Measurements from ENCODE around the gene CCDC112. TPM values are rescaled to one million over a fixed set of nuclear protein-coding genes. Genes with fewer than 3 reads are reported as not detected.

Gene CCDC112
- total RNA-seq, 1 donor from 2014 or later = 7.8 TPM

- peaks cover 5% of the 10 kb centered on the region for H3K9me3 Mint-ChIP-seq (ENCODE audit: unreplicated experiment)
- H3K4me1 Mint-ChIP-seq (ENCODE audit: unreplicated experiment) = no peaks in the 10 kb centered on the region
- H3K4me3 Mint-ChIP-seq (ENCODE audit: unreplicated experiment) = no peak overlapping the region
- DNase-seq (ENCODE audit: extremely low spot score, unreplicated experiment) = no peak
- H3K36me3 Mint-ChIP-seq (ENCODE audit: unreplicated experiment) = no peaks in the 10 kb centered on the region
- TF ChIP-seq, protein P1, sequence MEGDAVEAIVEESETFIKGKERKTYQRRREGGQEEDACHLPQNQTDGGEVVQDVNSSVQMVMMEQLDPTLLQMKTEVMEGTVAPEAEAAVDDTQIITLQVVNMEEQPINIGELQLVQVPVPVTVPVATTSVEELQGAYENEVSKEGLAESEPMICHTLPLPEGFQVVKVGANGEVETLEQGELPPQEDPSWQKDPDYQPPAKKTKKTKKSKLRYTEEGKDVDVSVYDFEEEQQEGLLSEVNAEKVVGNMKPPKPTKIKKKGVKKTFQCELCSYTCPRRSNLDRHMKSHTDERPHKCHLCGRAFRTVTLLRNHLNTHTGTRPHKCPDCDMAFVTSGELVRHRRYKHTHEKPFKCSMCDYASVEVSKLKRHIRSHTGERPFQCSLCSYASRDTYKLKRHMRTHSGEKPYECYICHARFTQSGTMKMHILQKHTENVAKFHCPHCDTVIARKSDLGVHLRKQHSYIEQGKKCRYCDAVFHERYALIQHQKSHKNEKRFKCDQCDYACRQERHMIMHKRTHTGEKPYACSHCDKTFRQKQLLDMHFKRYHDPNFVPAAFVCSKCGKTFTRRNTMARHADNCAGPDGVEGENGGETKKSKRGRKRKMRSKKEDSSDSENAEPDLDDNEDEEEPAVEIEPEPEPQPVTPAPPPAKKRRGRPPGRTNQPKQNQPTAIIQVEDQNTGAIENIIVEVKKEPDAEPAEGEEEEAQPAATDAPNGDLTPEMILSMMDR (IDR thresholded peaks at IDR 0.05) = no peak
- H3K27ac Mint-ChIP-seq (ENCODE audit: unreplicated experiment) = no peak overlapping the region
- H3K27me3 Mint-ChIP-seq (ENCODE audit: unreplicated experiment) = peaks cover 51% of the 10 kb centered on the region
These were observed 23.6 kb upstream of the CCDC112 start for GRCh38 chr5:115320006-115320405.

DNA sequence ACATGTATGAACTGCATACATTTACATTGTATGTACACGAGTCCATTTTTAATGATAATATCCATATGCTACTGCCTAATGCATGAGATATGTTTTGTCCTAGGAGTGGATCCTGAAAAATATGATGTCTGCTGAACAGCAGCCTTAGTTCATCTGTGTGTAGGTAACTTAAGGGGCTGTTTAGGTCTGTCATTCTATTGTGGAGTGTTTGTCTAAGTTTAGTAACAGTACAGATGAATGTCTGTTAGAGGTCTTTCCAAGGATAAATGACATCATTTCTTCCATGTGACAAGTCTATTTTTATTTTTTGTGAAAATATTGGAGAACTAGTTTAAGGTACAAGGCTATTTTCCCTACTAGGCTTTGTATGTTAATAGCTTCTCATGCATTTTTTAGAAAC lies 22.6 kb upstream of the CCDC112 start:
- peaks cover 5% of the 10 kb centered on the region for H3K9me3 Mint-ChIP-seq (ENCODE audit: unreplicated experiment)
- peaks cover 54% of the 10 kb centered on the region for H3K27me3 Mint-ChIP-seq (ENCODE audit: unreplicated experiment)
- H3K4me1 Mint-ChIP-seq (ENCODE audit: unreplicated experiment) = no peaks in the 10 kb centered on the region
- no peak for DNase-seq (ENCODE audit: extremely low spot score, unreplicated experiment)
- H3K27ac Mint-ChIP-seq (ENCODE audit: unreplicated experiment) = no peak overlapping the region
- TF ChIP-seq, protein P1 (IDR thresholded peaks at IDR 0.05) = no peak
- H3K4me3 Mint-ChIP-seq (ENCODE audit: unreplicated experiment) = no peak overlapping the region
- H3K36me3 Mint-ChIP-seq (ENCODE audit: unreplicated experiment) = no peaks in the 10 kb centered on the region

- Mint-ChIP-seq H3K4me1 (ENCODE audit: unreplicated experiment) (no peaks in the 10 kb centered on the region), H3K27ac (ENCODE audit: unreplicated experiment) (no peak overlapping the region)
These were observed 21.3 kb upstream of the CCDC112 start for GRCh38 chr5:115317736-115318135.

DNA sequence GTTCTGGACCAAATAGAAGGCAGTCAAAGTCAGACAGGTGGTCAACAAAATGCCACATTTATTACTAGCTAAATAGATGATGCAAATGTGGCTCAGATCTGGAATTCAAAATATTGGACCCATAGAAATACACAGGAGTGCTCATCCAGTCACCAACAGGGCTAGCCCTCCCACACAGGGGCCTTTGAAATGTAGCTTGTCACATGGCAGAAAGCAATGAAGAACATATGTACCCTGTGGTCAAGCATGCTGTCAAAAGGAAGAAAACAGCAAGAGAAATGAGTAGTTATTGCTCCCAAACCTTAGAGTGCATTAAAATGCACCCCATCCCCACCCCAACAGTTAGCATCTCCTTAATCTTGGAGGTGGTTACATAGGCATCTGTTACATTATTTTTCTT lies 20.9 kb upstream of the CCDC112 start:
- DNase-seq (ENCODE audit: extremely low spot score, unreplicated experiment) = no peak
- H3K27ac Mint-ChIP-seq (ENCODE audit: unreplicated experiment) = no peak overlapping the region

More at GRCh38 chr5:115317736-115318135, 21.3 kb upstream of the CCDC112 start:
- H3K36me3 Mint-ChIP-seq (ENCODE audit: unreplicated experiment) = no peaks in the 10 kb centered on the region
- TF ChIP-seq, protein P1 (IDR thresholded peaks at IDR 0.05) = no peak
- H3K27me3 Mint-ChIP-seq (ENCODE audit: unreplicated experiment) = peaks cover 58% of the 10 kb centered on the region
- DNase-seq (ENCODE audit: extremely low spot score, unreplicated experiment) = no peak
- H3K4me3 Mint-ChIP-seq (ENCODE audit: unreplicated experiment) = no peak overlapping the region
- H3K9me3 Mint-ChIP-seq (ENCODE audit: unreplicated experiment) = peaks cover 2% of the 10 kb centered on the region

GRCh38 chr5:115313632-115314031 lies 17.2 kb upstream of the CCDC112 start:
- Mint-ChIP-seq H3K4me1 (ENCODE audit: unreplicated experiment) (no peaks in the 10 kb centered on the region), H3K27ac (ENCODE audit: unreplicated experiment) (no peak overlapping the region), H3K36me3 (ENCODE audit: unreplicated experiment) (no peaks in the 10 kb centered on the region), H3K27me3 (ENCODE audit: unreplicated experiment) (peaks cover 66% of the 10 kb centered on the region), H3K4me3 (ENCODE audit: unreplicated experiment) (no peak overlapping the region), H3K9me3 (ENCODE audit: unreplicated experiment) (no peaks in the 10 kb centered on the region)
- TF ChIP-seq, protein P1 (IDR thresholded peaks at IDR 0.05) = no peak
- no peak for DNase-seq (ENCODE audit: extremely low spot score, unreplicated experiment)

More for the DNA sequence above, 20.9 kb upstream of the CCDC112 start:
- Mint-ChIP-seq H3K27me3 (ENCODE audit: unreplicated experiment) (peaks cover 59% of the 10 kb centered on the region), H3K9me3 (ENCODE audit: unreplicated experiment) (no peaks in the 10 kb centered on the region), H3K36me3 (ENCODE audit: unreplicated experiment) (no peaks in the 10 kb centered on the region), H3K4me1 (ENCODE audit: unreplicated experiment) (no peaks in the 10 kb centered on the region), H3K4me3 (ENCODE audit: unreplicated experiment) (no peak overlapping the region)
- TF ChIP-seq, protein P1 (IDR thresholded peaks at IDR 0.05) = no peak

Measured in osteocyte (in vitro differentiated cells).